Stimulated activated CD4-positive, alpha-beta T cell treated with anti-CD3 and anti-CD28 coated beads, Interleukin-4, amount 100 ng/mL, for 24 hours (primary cell): ENCODE results near the gene EXOC6.

ENCODE experiments used
- DNase-seq: peaks from one replicate; pipeline ENCODE4 v3.0.0-alpha.2; 2020

EXOC6 gene

GRCh38 chr10:92832998-92833650 lies 15.2 kb upstream of the EXOC6 start:
- no peak for DNase-seq

GRCh38 chr10:92834331-92834730 lies 14.0 kb upstream of the EXOC6 start:
- DNase-seq = no peak

DNA sequence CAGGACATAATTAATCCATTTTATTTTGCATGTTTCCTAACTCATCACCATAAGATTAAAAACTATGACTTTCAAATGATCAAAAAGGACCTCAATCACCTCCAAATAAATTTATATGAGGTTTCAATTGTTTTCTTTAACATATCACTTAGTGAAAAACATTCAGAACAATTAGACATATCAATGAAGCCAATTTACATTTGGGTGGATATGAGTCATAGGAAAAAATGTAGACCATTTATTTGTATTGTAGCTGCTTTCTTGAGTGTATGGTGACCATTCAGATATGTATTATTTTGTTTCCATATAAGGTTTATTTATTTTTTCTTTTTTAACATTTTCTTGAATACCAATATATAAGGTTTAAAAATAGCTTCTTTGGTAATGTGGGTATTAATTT lies 13.3 kb upstream of the EXOC6 start:
- no peak for DNase-seq

GRCh38 chr10:92837456-92837855 lies 10.9 kb upstream of the EXOC6 start:
- no peak for DNase-seq

GRCh38 chr10:92839191-92840085 lies 8.9 kb upstream of the EXOC6 start:
- DNase-seq = peak; percentile 63

- DNase-seq = no peak
These were observed 3.6 kb upstream of the EXOC6 start for GRCh38 chr10:92844746-92845145.

GRCh38 chr10:92845921-92846320 lies 2.4 kb upstream of the EXOC6 start:
- DNase-seq = no peak

DNA sequence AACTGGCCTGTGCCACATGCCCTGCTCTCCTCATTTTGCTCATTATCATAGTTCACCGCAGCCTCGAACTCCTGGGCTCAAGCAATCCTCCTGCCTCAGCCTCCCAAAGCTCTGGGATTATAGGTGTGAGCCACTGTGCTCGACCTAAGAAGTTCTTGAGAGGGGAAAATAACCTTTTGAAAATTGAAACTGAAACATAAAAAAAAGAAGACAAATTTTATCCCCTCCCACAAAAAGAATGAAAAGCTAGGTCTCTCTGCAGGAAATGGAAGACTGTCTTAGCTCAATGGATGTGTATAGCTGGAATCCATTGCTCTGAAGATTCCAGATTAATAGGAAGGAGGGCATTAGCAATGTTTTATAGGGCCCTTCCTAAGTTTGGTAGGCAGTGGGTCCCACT lies 2.0 kb upstream of the EXOC6 start:
- no peak for DNase-seq

- DNase-seq = no peak
These were observed 1.5 kb upstream of the EXOC6 start for GRCh38 chr10:92846854-92847201.

DNA sequence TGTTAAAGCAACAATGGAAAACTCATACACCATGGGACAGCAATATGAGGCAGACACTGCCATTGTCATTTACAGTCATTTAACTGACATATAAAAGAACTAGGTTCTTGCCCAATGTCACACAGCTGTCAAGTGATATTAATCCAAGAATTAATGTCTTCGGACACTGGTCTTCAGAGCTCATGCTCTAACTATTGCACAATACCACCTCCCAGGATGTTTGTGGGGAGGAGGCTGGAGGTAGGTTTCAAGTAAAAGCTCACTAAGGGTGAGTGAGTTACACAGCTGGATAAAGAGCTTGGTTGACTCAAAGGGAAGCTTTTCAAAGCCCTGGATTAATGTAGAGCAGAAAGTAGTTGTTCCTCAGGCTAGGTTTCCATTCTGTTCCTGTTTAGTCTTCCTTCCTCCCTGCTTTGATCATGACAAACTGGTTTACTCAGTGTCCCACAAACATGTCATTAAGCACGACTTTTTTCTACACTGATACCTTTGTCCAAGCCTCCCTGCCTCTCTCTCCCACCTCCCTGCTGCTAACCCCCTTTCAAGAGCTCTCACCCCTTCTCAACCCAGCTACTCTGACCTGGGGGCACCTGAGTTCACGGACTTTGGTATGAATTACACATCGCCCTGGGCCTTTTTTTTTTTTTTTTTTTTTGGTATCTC lies 987 bp upstream of the EXOC6 start:
- no peak for DNase-seq

- no peak for DNase-seq
These were observed 281 bp upstream of the EXOC6 start for GRCh38 chr10:92848037-92848440.

GRCh38 chr10:92849234-92849525 lies 860 bp downstream of the EXOC6 start:
- DNase-seq = no peak

GRCh38 chr10:92849576-92850090 lies 1.3 kb downstream of the EXOC6 start:
- DNase-seq = no peak

GRCh38 chr10:92850185-92850584 lies 1.9 kb downstream of the EXOC6 start:
- DNase-seq = no peak

- DNase-seq = no peak
These were observed 2.7 kb downstream of the EXOC6 start for GRCh38 chr10:92851003-92851402.

DNA sequence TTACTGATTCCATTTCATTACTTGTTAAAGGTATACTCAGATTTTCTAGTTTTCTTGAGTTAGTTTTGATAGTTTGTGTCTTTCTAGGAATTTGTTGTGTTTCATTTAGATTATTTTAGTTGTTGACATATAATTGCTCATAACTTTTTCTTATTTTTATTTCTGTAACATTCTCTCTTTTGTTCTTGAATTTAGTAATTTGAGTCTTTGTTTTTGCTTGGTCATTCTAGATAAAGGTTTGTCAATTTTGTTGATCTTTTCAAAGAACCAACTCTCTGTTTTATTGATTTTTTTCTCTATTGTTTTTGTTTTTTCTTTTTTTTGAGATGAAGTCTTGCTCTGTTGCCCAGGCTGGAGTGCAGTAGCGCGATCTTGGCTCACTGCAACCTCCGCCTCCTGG lies 7.2 kb downstream of the EXOC6 start:
- no peak for DNase-seq

- no peak for DNase-seq
These were observed 9.7 kb downstream of the EXOC6 start for GRCh38 chr10:92857904-92858514.

GRCh38 chr10:92867235-92867634 lies 18.9 kb downstream of the EXOC6 start:
- DNase-seq = no peak

GRCh38 chr10:92868036-92868435 lies 19.7 kb downstream of the EXOC6 start:
- no peak for DNase-seq

- DNase-seq = no peak
These were observed 20.2 kb downstream of the EXOC6 start for GRCh38 chr10:92868557-92868956.

- no peak for DNase-seq
These were observed 24.7 kb downstream of the EXOC6 start for GRCh38 chr10:92873029-92873428.

DNA sequence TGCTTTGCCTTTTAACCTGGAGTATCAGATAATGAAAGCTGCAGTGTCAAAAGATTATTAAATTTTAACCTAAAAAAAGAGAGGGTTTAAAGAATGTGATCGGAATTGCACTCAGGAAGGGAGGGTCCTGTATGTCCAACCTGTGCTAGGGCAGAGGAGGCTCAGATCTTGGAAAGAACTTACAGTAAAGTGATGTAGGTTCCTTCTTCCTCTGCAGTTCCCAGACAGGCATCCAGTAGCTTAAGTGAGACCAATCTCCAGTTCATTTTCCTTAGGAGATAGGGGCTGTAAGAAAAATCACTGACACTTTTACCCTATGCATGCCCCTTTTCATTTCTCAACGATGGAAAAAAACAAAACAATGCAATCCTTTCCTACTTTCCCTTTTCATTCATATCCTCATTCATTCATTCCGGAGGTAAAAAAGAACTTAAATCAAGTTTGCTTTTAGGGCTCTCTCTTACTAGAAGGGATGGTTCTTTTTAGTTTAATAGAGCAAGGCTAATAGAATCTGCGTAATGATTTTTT lies 28.3 kb downstream of the EXOC6 start:
- DNase-seq = no peak

DNA sequence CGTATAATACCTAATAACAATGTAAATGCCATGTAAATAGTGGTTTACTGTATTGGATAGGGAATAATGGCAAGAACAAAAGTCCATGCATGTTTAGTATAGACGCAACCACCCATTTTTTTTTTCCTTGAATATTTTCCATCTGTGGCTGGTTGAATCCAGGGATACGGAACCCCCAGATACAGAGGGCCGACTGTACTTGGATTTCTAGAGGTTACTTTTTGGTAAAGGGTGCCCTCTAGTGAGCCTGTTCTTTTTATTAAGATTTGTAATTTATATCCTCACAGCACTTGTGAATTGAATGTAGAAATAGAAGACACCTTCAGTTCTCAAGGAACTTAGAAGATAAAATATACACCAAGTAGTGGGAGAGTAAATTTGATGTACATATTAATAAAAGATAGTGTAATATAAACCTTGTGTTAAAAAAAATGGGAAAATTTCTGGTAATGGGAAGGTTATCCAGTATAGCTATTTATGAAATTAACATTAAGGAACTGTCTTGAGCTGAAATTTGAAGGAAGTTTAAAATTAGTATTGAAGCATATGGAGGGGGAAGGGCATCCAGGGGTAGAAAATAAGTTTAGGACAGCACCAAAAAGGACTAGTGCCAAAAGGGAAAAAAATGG lies 32.0 kb downstream of the EXOC6 start:
- DNase-seq = peak; percentile 6
